Hepatocyte (in vitro differentiated cells): Measurements from ENCODE around the gene KIRREL1. TPM values are rescaled to one million over a fixed set of nuclear protein-coding genes. Genes with fewer than 3 reads are reported as not detected.

ENCODE experiments used
- DNase-seq: peaks from one replicate; pipeline ENCODE4 v3.0.0-alpha.2; 2016; ENCODE audit warnings: low spot score
- H2AFZ ChIP-seq: fragments of 200-600 bp; sonication (generic); 2 replicates; pipeline ENCODE4 v1.6.0; 2016; ENCODE audit warnings: antibody characterized with exemption, mild to moderate bottlenecking
- H3K27ac ChIP-seq: fragments of 200-600 bp; sonication (generic); 2 replicates; pipeline ENCODE4 v1.5.1; 2016; ENCODE audit warnings: mild to moderate bottlenecking
- H3K27me3 ChIP-seq: fragments of 200-600 bp; sonication (generic); 2 replicates; pipeline ENCODE4 v1.6.1; 2016
- H3K36me3 ChIP-seq: fragments of 200-600 bp; sonication (generic); replicated peaks from 2 replicates; pipeline ENCODE4 v1.5.1; 2016; ENCODE audit warnings: low read depth; ENCODE audit not compliant: insufficient read depth
- H3K4me1 ChIP-seq: fragments of 200-600 bp; sonication (generic); 2 replicates; pipeline ENCODE4 v1.5.1; 2016; ENCODE audit warnings: mild to moderate bottlenecking, moderate library complexity; ENCODE audit not compliant: insufficient read depth
- H3K4me2 ChIP-seq: fragments of 200-600 bp; sonication (generic); 2 replicates; pipeline ENCODE4 v1.6.0; 2016
- H3K4me3 ChIP-seq: fragments of 200-600 bp; sonication (generic); 2 replicates; pipeline ENCODE4 v1.5.1; 2016; ENCODE audit warnings: mild to moderate bottlenecking
- H3K79me2 ChIP-seq: fragments of 200-600 bp; sonication (generic); 2 replicates; pipeline ENCODE4 v1.6.0; 2017; ENCODE audit warnings: mild to moderate bottlenecking
- H3K9me2 ChIP-seq: fragments of 200-600 bp; sonication (generic); replicated peaks from 2 replicates; pipeline ENCODE4 v1.6.0; 2017; ENCODE audit warnings: mild to moderate bottlenecking; ENCODE audit not compliant: insufficient read depth
- H3K9me3 ChIP-seq: fragments of 200-600 bp; sonication (generic); 2 replicates; pipeline ENCODE4 v1.5.1; 2016; ENCODE audit warnings: low read depth, mild to moderate bottlenecking
- H4K20me1 ChIP-seq: fragments of 200-600 bp; sonication (generic); 2 replicates; pipeline ENCODE4 v1.6.0; 2016; ENCODE audit warnings: mild to moderate bottlenecking; ENCODE audit not compliant: insufficient read depth, poor library complexity, severe bottlenecking
- EZH2 ChIP-seq: fragments of 200-600 bp; sonication (generic); IDR thresholded peaks from 2 replicates; pipeline ENCODE4 v1.6.1; 2016; ENCODE audit warnings: antibody characterized with exemption, mild to moderate bottlenecking, borderline replicate concordance
- EZH2phosphoT487 ChIP-seq: fragments of 200-600 bp; sonication (generic); IDR thresholded peaks from one replicate; pipeline ENCODE4 v1.6.1; 2018; ENCODE audit warnings: antibody characterized with exemption, mild to moderate bottlenecking, low read depth, moderate library complexity; ENCODE audit not compliant: unreplicated experiment, severe bottlenecking
- WGBS: methylation state at CpG from one replicate; pipeline ENCODE4 v1.1.6; 2016; ENCODE audit warnings: low lambda C conversion rate; ENCODE audit errors: missing lambda C conversion rate; 5-methylcytosine and 5-hydroxymethylcytosine counted together
- polyA plus RNA-seq: library from polyadenylated mRNA; unstranded; fragments of >200 nt; fragmentation: Nextera tagmentation; extraction: Ambion mirVana; gene quantifications from 2 replicates; pipeline ENCODE4 v1.2.1, GENCODE V29; 2016
- total RNA-seq: library from RNA; depleted of rRNA; stranded (reverse); fragments of >200 nt; gene quantifications from 2 replicates; pipeline ENCODE4 v1.2.3, GENCODE V29; 2014
- TF ChIP-seq, protein P1 (sequence below): fragments of 200-600 bp; sonication (generic); IDR thresholded peaks from 2 replicates; pipeline ENCODE4 v1.5.1; 2016; ENCODE audit warnings: antibody characterized with exemption, mild to moderate bottlenecking; ENCODE audit not compliant: poor library complexity

Gene KIRREL1
- total and polyA plus RNA-seq, 2 experiments from 2014 or later: 20.4 to 47.1 TPM

DNA sequence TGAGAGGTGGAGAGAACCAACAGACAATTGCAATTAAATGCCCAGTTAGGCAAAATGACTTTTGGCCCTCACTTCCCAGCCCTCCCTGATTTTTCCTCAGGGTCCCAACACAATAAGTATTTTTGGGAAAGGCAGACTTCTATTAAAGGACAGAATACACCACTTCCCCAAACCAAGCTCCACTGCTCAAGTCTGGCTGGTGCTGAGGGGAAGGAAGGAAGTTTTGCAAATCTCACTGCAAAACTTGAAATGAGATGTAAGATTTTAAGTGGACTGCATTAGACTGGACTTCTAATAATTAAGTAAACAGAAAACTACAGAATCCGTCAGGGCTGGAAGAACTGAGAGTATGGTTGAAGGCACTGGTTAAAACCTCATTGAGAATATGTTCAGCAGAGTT lies 155.0 kb downstream of the KIRREL1 start:
- H3K4me2 ChIP-seq: no peak overlapping the region
- H3K27me3 ChIP-seq: peaks cover 4% of the 10 kb centered on the region
- no peaks in the 10 kb centered on the region for H3K9me3 ChIP-seq
- H2AFZ ChIP-seq: peak overlapping the region; percentile 95
- no peaks in the 10 kb centered on the region for H3K79me2 ChIP-seq
- H4K20me1 ChIP-seq: no peaks in the 10 kb centered on the region
- WGBS: 97% methylated on average over 1 of the region's 1 CpG
- H3K9me2 ChIP-seq: no peaks in the 10 kb centered on the region
- H3K4me1 ChIP-seq: no peaks in the 10 kb centered on the region
- H3K4me3 ChIP-seq: no peak overlapping the region
- no peak for DNase-seq
- H3K36me3 ChIP-seq: no peaks in the 10 kb centered on the region
- H3K27ac ChIP-seq: no peak overlapping the region
- TF ChIP-seq, protein P1, sequence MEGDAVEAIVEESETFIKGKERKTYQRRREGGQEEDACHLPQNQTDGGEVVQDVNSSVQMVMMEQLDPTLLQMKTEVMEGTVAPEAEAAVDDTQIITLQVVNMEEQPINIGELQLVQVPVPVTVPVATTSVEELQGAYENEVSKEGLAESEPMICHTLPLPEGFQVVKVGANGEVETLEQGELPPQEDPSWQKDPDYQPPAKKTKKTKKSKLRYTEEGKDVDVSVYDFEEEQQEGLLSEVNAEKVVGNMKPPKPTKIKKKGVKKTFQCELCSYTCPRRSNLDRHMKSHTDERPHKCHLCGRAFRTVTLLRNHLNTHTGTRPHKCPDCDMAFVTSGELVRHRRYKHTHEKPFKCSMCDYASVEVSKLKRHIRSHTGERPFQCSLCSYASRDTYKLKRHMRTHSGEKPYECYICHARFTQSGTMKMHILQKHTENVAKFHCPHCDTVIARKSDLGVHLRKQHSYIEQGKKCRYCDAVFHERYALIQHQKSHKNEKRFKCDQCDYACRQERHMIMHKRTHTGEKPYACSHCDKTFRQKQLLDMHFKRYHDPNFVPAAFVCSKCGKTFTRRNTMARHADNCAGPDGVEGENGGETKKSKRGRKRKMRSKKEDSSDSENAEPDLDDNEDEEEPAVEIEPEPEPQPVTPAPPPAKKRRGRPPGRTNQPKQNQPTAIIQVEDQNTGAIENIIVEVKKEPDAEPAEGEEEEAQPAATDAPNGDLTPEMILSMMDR: no peak
- TF ChIP-seq EZH2 (no peak), EZH2phosphoT487 (no peak)

DNA sequence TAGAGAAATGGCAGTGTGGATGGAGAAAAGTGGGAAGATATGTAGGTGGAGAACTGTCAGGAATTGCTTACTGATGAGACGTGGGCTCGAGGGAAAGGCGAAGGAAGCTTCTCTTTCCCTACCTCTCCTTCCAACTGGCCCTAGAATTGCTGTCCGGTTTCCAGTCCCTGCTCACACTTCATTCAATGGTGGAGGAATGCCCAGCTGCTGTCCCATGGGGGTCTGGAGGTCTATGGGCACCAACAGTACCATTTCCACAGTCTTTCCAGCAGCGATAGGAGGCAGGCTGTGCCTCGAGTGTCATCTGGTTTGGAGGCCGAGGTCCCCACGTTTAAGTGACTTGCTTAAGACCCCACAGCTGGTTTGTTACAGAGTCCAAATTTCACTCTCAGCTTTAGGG lies 155.7 kb downstream of the KIRREL1 start:
- no peaks in the 10 kb centered on the region for H3K36me3 ChIP-seq
- no peaks in the 10 kb centered on the region for H3K4me1 ChIP-seq
- H3K79me2 ChIP-seq: no peaks in the 10 kb centered on the region
- H3K9me2 ChIP-seq: no peaks in the 10 kb centered on the region
- H3K27ac ChIP-seq: peak overlapping the region; percentile 8
- H2AFZ ChIP-seq: peak overlapping the region; percentile 95
- no peaks in the 10 kb centered on the region for H3K9me3 ChIP-seq
- TF ChIP-seq EZH2: no peak
- no peak for TF ChIP-seq EZH2phosphoT487
- TF ChIP-seq, protein P1: no peak
- peak overlapping the region; percentile 23 for H3K4me3 ChIP-seq
- peak overlapping the region; percentile 80 for H3K4me2 ChIP-seq
- H3K27me3 ChIP-seq: peaks cover 6% of the 10 kb centered on the region
- 66% methylated on average over 8 of the region's 8 CpGs for WGBS
- DNase-seq: no peak
- H4K20me1 ChIP-seq: no peaks in the 10 kb centered on the region

Other genes starting within 250 kb of the KIRREL1 start
- 0.13 TPM in 1 of 2 replicates, not detected in the other for gene FCRL2, start 216.5 kb upstream of the KIRREL1 start, total RNA-seq
- gene FCRL2, start 216.5 kb upstream of the KIRREL1 start, polyA plus RNA-seq: not detected in 2 replicates
- not detected in 2 replicates for gene FCRL1, start 173.5 kb upstream of the KIRREL1 start, total RNA-seq
- gene FCRL1, start 173.5 kb upstream of the KIRREL1 start, polyA plus RNA-seq: not detected in 2 replicates
- gene CD5L, start 151.8 kb upstream of the KIRREL1 start, total RNA-seq: not detected in 2 replicates
- not detected in 2 replicates for gene CD5L, start 151.8 kb upstream of the KIRREL1 start, polyA plus RNA-seq
- 3.9 and 4.7 TPM in 2 replicates for gene CD1D, start 187.2 kb downstream of the KIRREL1 start, total RNA-seq
- gene CD1D, start 187.2 kb downstream of the KIRREL1 start, polyA plus RNA-seq: 2.3 and 3.7 TPM in 2 replicates